Endodermal cell (in vitro differentiated cells): ENCODE results near the gene GNAI3. TPM values are rescaled to one million over a fixed set of nuclear protein-coding genes. Genes with fewer than 3 reads are reported as not detected.

Experiments
- DNase-seq: peaks from one replicate; pipeline ENCODE4 v3.0.0-alpha.2; 2017
- H3K27ac ChIP-seq: 2 replicates; pipeline ENCODE4 v1.5.1; 2013; ENCODE audit warnings: mild to moderate bottlenecking, low read depth, low read length, moderate library complexity
- H3K27me3 ChIP-seq: 2 replicates; pipeline ENCODE4 v1.6.1; 2013; ENCODE audit warnings: mild to moderate bottlenecking, low read length, moderate library complexity; ENCODE audit not compliant: insufficient read depth, control insufficient read depth, poor library complexity, severe bottlenecking
- H3K36me3 ChIP-seq: 2 replicates; pipeline ENCODE4 v1.7.0; 2013; ENCODE audit warnings: mild to moderate bottlenecking, low read length, moderate library complexity; ENCODE audit not compliant: control insufficient read depth, insufficient read depth
- H3K4me1 ChIP-seq: one replicate; pipeline ENCODE4 v1.7.0; 2013; ENCODE audit warnings: low read length; ENCODE audit not compliant: control insufficient read depth, insufficient read depth
- H3K4me3 ChIP-seq: 2 replicates; pipeline ENCODE4 v1.5.1; 2013; ENCODE audit warnings: mild to moderate bottlenecking, low read length, moderate library complexity
- H3K9ac ChIP-seq: 2 replicates; pipeline ENCODE4 v1.6.1; 2013; ENCODE audit warnings: mild to moderate bottlenecking, low read length, moderate library complexity; ENCODE audit not compliant: poor library complexity, severe bottlenecking; ENCODE audit errors: extremely low read depth
- H3K9me3 ChIP-seq: 2 replicates; pipeline ENCODE4 v1.6.1; 2013; ENCODE audit warnings: mild to moderate bottlenecking, low read length, moderate library complexity; ENCODE audit not compliant: control insufficient read depth
- H3K27ac Mint-ChIP-seq: 2 replicates; pipeline ENCODE4 v1.8.0; 2020; ENCODE audit warnings: mixed read lengths
- H3K27me3 Mint-ChIP-seq: 2 replicates; pipeline ENCODE4 v1.8.0; 2021; ENCODE audit warnings: mild to moderate bottlenecking, mixed read lengths; ENCODE audit not compliant: insufficient read depth
- H3K36me3 Mint-ChIP-seq: 2 replicates; pipeline ENCODE4 v1.8.0; 2020; ENCODE audit warnings: low read depth, mixed read lengths
- H3K4me1 Mint-ChIP-seq: 2 replicates; pipeline ENCODE4 v1.8.0; 2020; ENCODE audit warnings: mixed read lengths
- H3K4me3 Mint-ChIP-seq: 2 replicates; pipeline ENCODE4 v1.8.0; 2020; ENCODE audit warnings: mild to moderate bottlenecking, moderate library complexity, mixed read lengths
- H3K9me3 Mint-ChIP-seq: 2 replicates; pipeline ENCODE4 v1.8.0; 2020; ENCODE audit warnings: mild to moderate bottlenecking, mixed read lengths
- CTCF ChIP-seq: fragments of 200-600 bp; sonication (generic); conservative IDR thresholded peaks from 2 replicates; pipeline ENCODE4 v1.5.0; 2021; ENCODE audit warnings: antibody characterized with exemption, mild to moderate bottlenecking
- WGBS, 2 experiments: methylation state at CpG; one replicate each; pipeline versions ENCODE4 v1.1.5 to v1.1.7; 2013; ENCODE audit warnings: missing lambda C conversion rate in 2 of 2, mixed read lengths in 1 of 2; ENCODE audit not compliant: insufficient coverage in 1 of 2, insufficient read length in 1 of 2; 5-methylcytosine and 5-hydroxymethylcytosine counted together
- total RNA-seq, 2 donors: library from RNA; stranded (reverse); fragmentation: NEBNext Ultra II Directional in 1 of 2; extraction: Animal tissue kit (Norgen Biotek cat#: 25700) in 1 of 2; gene quantifications; 2 replicates in 1 of 2; 3 replicates in 1 of 2; pipeline ENCODE4 v1.2.1, GENCODE V29; 2021

The GNAI3 gene
- total RNA-seq, 2 donors from 2014 or later = 10.1 to 10.9 TPM

GRCh38 chr1:109556563-109556962 lies 8.1 kb downstream of the GNAI3 start:
- DNase-seq = no peak
- Histone ChIP-seq H3K36me3 (peaks cover 11% of the 10 kb centered on the region), H3K4me3 (no peak overlapping the region), H3K27ac (no peak overlapping the region), H3K4me1 (peaks cover 5% of the 10 kb centered on the region), H3K9me3 (no peaks in the 10 kb centered on the region), H3K9ac (no peak overlapping the region), H3K27me3 (no peaks in the 10 kb centered on the region)
- Mint-ChIP-seq H3K36me3 (peaks cover 4% of the 10 kb centered on the region), H3K4me3 (no peak overlapping the region), H3K27me3 (no peaks in the 10 kb centered on the region), H3K9me3 (no peaks in the 10 kb centered on the region), H3K27ac (no peak overlapping the region), H3K4me1 (peaks cover 22% of the 10 kb centered on the region)
- WGBS, 2 experiments = 97 to 100% methylated on average over 1 to 2 of the region's 2 CpGs
- no peak for TF ChIP-seq CTCF

GRCh38 chr1:109557520-109557919 lies 9.1 kb downstream of the GNAI3 start:
- Histone ChIP-seq H3K9me3 (no peaks in the 10 kb centered on the region), H3K27ac (no peak overlapping the region), H3K9ac (no peak overlapping the region), H3K4me3 (no peak overlapping the region), H3K36me3 (peaks cover 6% of the 10 kb centered on the region), H3K4me1 (peaks cover 5% of the 10 kb centered on the region), H3K27me3 (no peaks in the 10 kb centered on the region)
- TF ChIP-seq CTCF = no peak
- 96 to 100% methylated on average over 5 of the region's 5 CpGs for WGBS, 2 experiments
- no peaks in the 10 kb centered on the region for H3K9me3 Mint-ChIP-seq
- no peak for DNase-seq
- H3K4me1 Mint-ChIP-seq = peaks cover 27% of the 10 kb centered on the region
- no peak overlapping the region for H3K4me3 Mint-ChIP-seq
- H3K27ac Mint-ChIP-seq = no peak overlapping the region
- peaks cover 4% of the 10 kb centered on the region for H3K36me3 Mint-ChIP-seq
- no peaks in the 10 kb centered on the region for H3K27me3 Mint-ChIP-seq

GRCh38 chr1:109559995-109560394 lies 11.6 kb downstream of the GNAI3 start:
- no peak overlapping the region for H3K4me3 ChIP-seq

More at GRCh38 chr1:109559995-109560394, 11.6 kb downstream of the GNAI3 start:
- H3K36me3 ChIP-seq = peaks cover 6% of the 10 kb centered on the region
- H3K36me3 Mint-ChIP-seq = peaks cover 4% of the 10 kb centered on the region
- TF ChIP-seq CTCF = no peak
- H3K4me1 Mint-ChIP-seq = peaks cover 43% of the 10 kb centered on the region
- H3K9ac ChIP-seq = no peak overlapping the region
- H3K4me1 ChIP-seq = peaks cover 12% of the 10 kb centered on the region
- no peaks in the 10 kb centered on the region for H3K27me3 ChIP-seq
- H3K4me3 Mint-ChIP-seq = no peak overlapping the region
- no peak overlapping the region for H3K27ac Mint-ChIP-seq
- no peaks in the 10 kb centered on the region for H3K9me3 ChIP-seq
- no peaks in the 10 kb centered on the region for H3K27me3 Mint-ChIP-seq
- no peaks in the 10 kb centered on the region for H3K9me3 Mint-ChIP-seq
- H3K27ac ChIP-seq = no peak overlapping the region
- no peak for DNase-seq
